Type B pancreatic cell (in vitro differentiated cells): Measurements from ENCODE around the gene RBP2. TPM values are rescaled to one million over a fixed set of nuclear protein-coding genes. Genes with fewer than 3 reads are reported as not detected.
A peak's percentile ranks its signal among the peaks of the same experiment; 100 is the strongest.

ENCODE experiments used
- DNase-seq: peaks from one replicate; pipeline ENCODE4 v3.0.0; 2021; ENCODE audit warnings: mixed read lengths; ENCODE audit not compliant: unreplicated experiment; ENCODE audit errors: extremely low spot score
- H3K27ac Mint-ChIP-seq: 2 replicates; pipeline ENCODE4 v1.8.0; 2021; ENCODE audit warnings: mild to moderate bottlenecking, mixed read lengths
- H3K27me3 Mint-ChIP-seq: 2 replicates; pipeline ENCODE4 v1.8.0; 2021; ENCODE audit warnings: mixed read lengths
- H3K36me3 Mint-ChIP-seq: 2 replicates; pipeline ENCODE4 v1.8.0; 2021; ENCODE audit warnings: mixed read lengths
- H3K4me1 Mint-ChIP-seq: one replicate; pipeline ENCODE4 v1.8.0; 2021; ENCODE audit warnings: mixed read lengths; ENCODE audit not compliant: unreplicated experiment
- H3K4me3 Mint-ChIP-seq: 2 replicates; pipeline ENCODE4 v1.8.0; 2021; ENCODE audit warnings: mild to moderate bottlenecking, mixed read lengths
- H3K9me3 Mint-ChIP-seq: 2 replicates; pipeline ENCODE4 v1.8.0; 2021; ENCODE audit warnings: mixed read lengths
- total RNA-seq: library from RNA; stranded (reverse); gene quantifications from 2 replicates; pipeline ENCODE4 v1.2.1, GENCODE V29; 2021; ENCODE audit warnings: low replicate concordance
- TF ChIP-seq, protein P1 (sequence below): fragments of 200-600 bp; sonication (generic); conservative IDR thresholded peaks from 2 replicates; pipeline ENCODE4 v1.5.0; 2021; ENCODE audit warnings: antibody characterized with exemption, mild to moderate bottlenecking

The RBP2 gene
- total RNA-seq, 1 donor from 2014 or later = 25.3 TPM

DNA sequence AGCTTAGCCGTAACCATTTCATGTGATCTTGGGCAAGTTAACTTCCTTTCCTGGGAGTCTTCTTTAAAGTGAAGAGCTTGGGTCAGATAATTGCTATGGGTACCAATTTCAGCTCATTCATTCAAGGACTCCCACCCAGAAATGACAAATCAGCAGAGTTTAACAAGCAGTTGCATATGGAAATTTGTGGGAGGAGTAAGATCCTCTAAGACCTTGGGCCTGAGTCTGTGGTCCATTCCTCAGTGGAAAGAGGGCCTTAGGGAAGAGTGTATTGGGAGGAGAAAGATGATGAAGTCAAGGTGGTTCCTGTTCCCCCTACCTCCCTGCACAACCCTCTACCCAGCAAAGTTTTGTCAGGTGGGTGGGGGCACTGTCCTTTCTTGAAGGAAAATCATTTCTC lies 42.1 kb downstream of the RBP2 start:
- no peaks in the 10 kb centered on the region for H3K27me3 Mint-ChIP-seq
- no peak overlapping the region for H3K4me3 Mint-ChIP-seq
- H3K9me3 Mint-ChIP-seq = peaks cover 10% of the 10 kb centered on the region
- peak overlapping the region; percentile 83 for H3K27ac Mint-ChIP-seq
- TF ChIP-seq, protein P1, sequence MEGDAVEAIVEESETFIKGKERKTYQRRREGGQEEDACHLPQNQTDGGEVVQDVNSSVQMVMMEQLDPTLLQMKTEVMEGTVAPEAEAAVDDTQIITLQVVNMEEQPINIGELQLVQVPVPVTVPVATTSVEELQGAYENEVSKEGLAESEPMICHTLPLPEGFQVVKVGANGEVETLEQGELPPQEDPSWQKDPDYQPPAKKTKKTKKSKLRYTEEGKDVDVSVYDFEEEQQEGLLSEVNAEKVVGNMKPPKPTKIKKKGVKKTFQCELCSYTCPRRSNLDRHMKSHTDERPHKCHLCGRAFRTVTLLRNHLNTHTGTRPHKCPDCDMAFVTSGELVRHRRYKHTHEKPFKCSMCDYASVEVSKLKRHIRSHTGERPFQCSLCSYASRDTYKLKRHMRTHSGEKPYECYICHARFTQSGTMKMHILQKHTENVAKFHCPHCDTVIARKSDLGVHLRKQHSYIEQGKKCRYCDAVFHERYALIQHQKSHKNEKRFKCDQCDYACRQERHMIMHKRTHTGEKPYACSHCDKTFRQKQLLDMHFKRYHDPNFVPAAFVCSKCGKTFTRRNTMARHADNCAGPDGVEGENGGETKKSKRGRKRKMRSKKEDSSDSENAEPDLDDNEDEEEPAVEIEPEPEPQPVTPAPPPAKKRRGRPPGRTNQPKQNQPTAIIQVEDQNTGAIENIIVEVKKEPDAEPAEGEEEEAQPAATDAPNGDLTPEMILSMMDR = no peak
- peaks cover 20% of the 10 kb centered on the region for H3K36me3 Mint-ChIP-seq
- peaks cover 11% of the 10 kb centered on the region for H3K4me1 Mint-ChIP-seq
- DNase-seq = no peak

DNA sequence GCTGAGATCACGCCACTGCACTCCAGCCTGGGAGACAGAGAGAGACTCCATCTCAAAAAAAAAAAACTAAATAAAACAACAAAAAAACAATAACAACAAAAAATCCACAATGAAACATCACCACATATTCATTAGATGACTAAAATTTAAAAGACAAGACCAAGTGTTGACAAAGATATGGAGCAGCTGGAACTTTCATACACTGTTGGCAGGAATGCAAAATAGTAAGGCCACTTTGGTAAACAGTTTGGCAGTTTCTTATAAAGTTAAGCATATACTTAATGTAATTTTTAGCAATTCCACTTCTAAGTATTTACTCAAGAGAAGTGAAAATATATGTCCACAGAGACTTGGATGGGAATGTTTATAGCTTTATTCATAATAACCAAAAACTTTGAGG lies 43.2 kb downstream of the RBP2 start:
- Mint-ChIP-seq H3K27ac (no peak overlapping the region), H3K27me3 (no peaks in the 10 kb centered on the region), H3K36me3 (peaks cover 18% of the 10 kb centered on the region), H3K4me1 (peaks cover 10% of the 10 kb centered on the region), H3K4me3 (no peak overlapping the region), H3K9me3 (peaks cover 10% of the 10 kb centered on the region)
- DNase-seq = no peak
- TF ChIP-seq, protein P1 = no peak

DNA sequence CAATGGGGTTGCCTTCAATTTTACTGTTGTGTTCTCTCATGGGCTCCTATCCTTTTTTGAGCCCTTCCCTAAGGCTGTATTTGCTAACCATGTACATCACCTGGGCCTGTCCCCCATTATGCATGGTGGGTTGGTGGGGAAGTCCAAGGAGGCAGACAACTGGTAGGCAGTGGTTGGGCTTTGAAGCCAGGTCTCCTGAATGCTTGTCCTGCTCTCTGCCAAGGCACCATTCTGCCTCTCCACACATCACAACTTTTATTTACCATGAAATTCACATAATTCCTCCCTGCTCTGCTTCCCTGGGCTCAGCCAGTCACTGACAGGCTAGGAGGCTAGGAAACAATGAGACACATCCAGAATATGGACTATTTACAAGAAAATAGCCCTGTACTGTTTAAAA lies 45.8 kb downstream of the RBP2 start:
- no peak for DNase-seq
- Mint-ChIP-seq H3K4me1 (peaks cover 10% of the 10 kb centered on the region), H3K9me3 (peaks cover 10% of the 10 kb centered on the region), H3K4me3 (no peak overlapping the region), H3K36me3 (peaks cover 18% of the 10 kb centered on the region), H3K27ac (no peak overlapping the region), H3K27me3 (no peaks in the 10 kb centered on the region)
- TF ChIP-seq, protein P1 = no peak

DNA sequence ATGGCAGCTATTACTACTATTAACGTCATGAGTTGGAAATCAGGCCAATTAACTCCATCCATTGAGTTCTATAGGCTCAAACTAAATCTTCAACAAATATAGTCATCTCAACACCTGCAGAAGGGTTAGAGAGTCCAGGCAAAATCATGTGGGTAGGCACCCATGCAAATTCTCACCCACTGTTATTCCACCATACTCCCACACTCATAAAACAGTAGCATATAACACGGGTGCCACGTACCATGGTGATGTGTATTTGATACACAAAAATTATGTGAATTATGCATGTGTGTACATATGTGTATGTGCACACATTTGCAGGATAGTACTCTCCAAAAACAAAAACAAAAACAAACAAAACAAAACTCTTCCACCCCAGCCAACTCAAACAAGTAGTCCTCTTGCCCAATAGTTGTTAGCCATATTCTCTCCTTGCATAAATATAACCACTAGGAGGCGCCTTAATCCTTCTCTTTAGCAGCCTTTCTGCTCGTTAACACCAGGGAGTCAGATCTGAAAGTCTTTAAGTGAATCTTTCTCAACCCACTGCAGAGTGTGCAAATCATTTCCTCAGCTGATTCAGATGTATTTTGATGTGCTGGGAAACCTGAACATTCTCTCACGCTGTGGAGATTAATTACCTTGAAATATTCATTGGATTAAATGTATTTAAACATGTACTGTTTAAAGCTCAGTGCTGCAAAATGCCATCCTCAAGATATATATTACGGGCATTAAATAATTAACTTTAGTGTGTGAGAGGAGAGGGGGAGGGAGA lies 48.8 kb downstream of the RBP2 start:
- Mint-ChIP-seq H3K4me3 (no peak overlapping the region), H3K27ac (no peak overlapping the region), H3K9me3 (no peaks in the 10 kb centered on the region), H3K27me3 (no peaks in the 10 kb centered on the region), H3K36me3 (peaks cover 14% of the 10 kb centered on the region), H3K4me1 (peaks cover 5% of the 10 kb centered on the region)
- no peak for DNase-seq
- TF ChIP-seq, protein P1 = peak; percentile 94

DNA sequence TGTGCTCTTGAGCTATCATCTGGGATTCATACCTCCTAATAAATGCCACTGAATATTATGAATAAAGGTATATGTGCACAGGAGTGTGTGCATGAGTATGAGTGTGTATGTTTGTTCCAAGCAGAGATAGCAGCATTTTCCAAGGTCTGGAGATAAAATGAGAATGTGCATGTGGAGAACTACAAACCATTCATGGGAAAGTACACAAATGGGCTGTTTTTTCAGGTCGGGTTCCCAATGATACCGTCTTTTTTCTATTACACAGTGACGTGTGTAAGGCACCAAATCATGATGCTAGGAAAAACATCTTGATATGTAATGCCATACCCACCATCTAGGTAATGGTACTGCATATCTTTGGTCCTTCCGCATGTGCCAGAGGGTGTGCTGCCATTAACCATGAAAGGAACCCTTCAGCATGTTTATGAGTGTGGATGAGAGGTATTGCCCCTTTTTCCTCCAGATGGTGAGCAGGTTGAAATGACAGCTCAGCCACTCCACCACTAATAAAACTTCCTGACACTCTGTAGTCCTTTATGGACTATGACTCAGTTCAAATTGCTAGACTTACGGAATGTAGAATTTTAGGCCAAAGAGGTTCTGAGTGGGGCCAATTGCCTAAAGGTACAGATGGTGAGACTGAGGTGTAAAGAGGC lies 50.4 kb downstream of the RBP2 start:
- H3K27me3 Mint-ChIP-seq = no peaks in the 10 kb centered on the region
- peaks cover 11% of the 10 kb centered on the region for H3K36me3 Mint-ChIP-seq
- no peak overlapping the region for H3K4me3 Mint-ChIP-seq
- no peak for DNase-seq
- TF ChIP-seq, protein P1 = no peak
- no peak overlapping the region for H3K27ac Mint-ChIP-seq
- H3K4me1 Mint-ChIP-seq = peaks cover 5% of the 10 kb centered on the region
- no peaks in the 10 kb centered on the region for H3K9me3 Mint-ChIP-seq
